GM10266 (cell line): ENCODE results near the gene P4HTM.

ENCODE experiments used
- DNase-seq: peaks from one replicate; pipeline ENCODE4 v3.0.0; 2012; ENCODE audit errors: extremely low spot score
- TF ChIP-seq, protein P1 (sequence below): IDR thresholded peaks from 2 replicates; pipeline ENCODE4 v1.5.1; 2012; ENCODE audit warnings: mild to moderate bottlenecking, low read depth; ENCODE audit not compliant: control insufficient read depth, insufficient read depth; ENCODE audit errors: missing control alignments

The P4HTM gene

DNA sequence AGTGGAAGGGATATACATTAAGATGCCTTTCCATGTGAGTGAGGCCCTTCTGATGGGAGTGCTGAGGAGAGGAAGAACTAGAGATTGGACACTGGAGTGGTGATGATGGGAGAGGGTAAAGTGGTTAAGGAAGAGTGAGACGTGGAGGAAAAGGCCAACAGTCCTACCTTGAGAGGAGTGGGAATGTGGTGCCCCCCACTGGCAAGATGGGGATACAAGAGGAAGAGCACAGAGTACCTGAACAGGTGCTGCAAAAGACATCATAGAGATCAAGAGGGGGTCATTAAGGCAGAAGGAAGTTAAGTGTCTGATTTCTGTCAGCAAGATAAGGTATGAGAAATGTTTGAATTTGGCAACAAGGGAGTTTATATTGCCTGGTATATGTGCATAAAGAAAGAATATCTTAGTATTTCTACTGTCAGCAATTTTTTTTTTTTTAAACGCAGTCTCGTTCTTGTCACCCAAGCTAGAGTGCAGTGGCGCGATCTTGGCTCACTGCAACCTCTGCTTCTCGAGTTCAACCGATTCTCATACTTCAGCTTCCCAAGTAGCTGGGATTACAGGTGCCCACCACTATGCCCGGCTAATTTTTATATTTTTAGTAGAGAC is 37.4 kb upstream of the P4HTM start:
- TF ChIP-seq, protein P1, sequence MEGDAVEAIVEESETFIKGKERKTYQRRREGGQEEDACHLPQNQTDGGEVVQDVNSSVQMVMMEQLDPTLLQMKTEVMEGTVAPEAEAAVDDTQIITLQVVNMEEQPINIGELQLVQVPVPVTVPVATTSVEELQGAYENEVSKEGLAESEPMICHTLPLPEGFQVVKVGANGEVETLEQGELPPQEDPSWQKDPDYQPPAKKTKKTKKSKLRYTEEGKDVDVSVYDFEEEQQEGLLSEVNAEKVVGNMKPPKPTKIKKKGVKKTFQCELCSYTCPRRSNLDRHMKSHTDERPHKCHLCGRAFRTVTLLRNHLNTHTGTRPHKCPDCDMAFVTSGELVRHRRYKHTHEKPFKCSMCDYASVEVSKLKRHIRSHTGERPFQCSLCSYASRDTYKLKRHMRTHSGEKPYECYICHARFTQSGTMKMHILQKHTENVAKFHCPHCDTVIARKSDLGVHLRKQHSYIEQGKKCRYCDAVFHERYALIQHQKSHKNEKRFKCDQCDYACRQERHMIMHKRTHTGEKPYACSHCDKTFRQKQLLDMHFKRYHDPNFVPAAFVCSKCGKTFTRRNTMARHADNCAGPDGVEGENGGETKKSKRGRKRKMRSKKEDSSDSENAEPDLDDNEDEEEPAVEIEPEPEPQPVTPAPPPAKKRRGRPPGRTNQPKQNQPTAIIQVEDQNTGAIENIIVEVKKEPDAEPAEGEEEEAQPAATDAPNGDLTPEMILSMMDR, result peak; percentile 63
- DNase-seq, result peak; percentile 30

DNA sequence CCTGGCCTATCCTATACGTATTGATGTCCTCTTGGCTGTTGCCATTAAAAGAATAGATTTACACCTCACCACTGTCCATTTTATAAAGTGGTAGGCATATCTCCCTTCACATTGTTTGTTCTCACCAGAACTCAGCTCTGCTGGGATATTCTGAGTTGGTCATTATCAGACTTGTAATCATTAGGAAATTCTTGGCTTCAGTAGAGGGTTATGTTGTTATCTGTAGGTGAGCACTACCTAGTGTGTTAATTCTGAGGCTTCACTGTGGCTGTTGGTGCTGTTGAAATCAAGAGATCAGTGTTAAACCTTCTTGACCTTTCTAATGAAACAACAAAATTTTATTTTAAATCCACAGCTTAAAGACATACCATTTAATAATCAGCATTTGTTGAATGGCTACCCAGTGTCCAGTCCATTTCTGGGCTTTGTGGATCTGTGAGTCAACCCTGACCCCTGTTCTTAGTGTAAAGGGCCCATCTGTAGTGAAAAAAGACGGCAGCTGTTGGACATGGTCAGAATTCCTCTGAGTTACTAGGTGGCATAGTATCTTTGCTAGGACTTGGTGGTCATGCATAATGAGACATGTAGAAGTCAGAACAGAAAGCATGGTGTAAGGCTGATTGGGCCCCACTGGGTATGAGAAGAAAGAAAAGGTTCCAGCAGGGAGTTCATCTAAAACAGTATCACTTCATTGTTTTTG is 32.9 kb upstream of the P4HTM start:
- TF ChIP-seq, protein P1, result no peak
- DNase-seq, result no peak

DNA sequence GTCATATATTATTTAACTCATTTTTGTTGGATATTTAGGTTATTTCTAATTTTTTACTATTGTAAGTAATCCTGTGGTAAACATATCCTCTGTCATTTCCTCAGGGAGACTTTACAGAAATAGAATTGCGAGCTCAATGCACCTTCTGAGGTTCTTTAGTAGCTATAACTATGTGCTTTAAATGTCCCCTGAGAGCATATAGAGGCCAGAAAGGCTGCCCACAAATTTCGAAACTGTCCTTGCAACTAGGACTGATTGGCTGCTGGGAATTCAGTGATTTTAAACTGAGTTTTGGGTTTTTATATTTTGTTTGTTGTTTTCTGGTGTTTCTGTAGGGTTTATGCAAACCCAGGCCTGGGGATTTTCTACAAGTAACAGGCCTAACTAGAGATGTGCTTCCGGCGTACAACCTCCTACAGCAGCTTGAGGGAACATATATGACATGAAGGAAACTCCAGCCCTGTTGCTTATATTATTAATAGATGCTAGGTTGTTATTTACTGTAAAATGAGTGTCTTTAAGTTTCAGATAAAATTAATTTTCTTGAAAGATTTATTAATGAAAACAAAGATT is 29.1 kb upstream of the P4HTM start:
- DNase-seq, result peak; percentile 22
- TF ChIP-seq, protein P1, result no peak

DNA sequence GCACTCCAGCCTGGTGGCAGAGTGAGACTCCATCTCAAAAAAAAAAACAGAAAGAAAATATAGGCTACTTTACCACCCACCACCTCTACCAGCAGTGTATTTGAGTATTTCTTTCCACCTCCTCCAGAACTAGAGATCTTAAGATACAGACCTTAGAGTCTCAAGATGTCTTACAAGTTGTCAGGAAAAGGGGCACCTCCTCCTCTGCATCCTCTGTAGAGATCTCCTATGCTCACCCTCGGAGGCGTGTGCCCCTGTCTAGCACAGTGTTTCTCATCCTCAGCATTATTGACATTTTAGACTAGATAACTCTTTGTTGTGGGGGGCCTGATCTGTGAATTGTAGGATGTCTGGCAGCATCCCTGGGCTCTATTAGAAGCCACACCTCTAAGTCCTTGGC is 27.7 kb upstream of the P4HTM start:
- no peak for DNase-seq

DNA sequence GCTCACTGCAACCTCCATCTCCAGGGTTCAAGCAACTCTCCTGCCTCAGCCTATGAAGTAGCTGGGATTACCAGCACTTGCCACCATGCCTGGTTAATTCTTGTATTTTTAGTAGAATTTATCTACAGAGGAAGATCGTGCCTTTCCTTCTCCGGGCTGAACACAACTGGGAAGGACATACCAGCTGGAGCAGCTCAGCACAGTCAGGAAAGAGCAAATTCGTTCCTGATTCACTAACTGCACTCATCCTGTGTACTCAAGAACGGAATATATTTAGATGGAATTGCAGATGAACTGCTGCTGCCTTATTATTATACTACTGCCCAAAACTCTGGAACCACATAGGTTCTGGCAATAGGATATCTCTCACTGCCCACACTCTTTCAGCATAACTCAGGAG is 27.1 kb upstream of the P4HTM start:
- DNase-seq, result no peak
- TF ChIP-seq, protein P1, result no peak

More for the DNA sequence above, 27.7 kb upstream of the P4HTM start:
- TF ChIP-seq, protein P1, result no peak

DNA sequence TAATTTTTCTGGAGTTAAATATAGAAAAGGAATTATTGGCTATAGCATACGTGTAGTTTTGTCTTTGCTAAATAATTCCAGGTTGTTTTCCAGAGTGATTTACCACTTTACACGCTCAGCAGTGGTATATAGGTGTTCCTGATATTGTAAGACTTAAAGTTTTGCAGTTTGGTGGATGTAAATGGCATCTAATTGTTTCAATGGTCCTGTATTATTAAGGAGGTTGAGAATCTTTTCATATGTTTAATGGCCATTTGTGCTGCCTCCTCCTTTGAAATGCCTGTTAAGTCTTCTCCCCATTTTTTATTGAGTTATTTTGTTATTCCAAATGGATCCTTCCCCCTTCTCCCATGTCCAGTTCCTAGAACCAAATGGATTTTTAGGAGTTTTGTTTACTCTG is 26.4 kb upstream of the P4HTM start:
- TF ChIP-seq, protein P1, result no peak
- no peak for DNase-seq

DNA sequence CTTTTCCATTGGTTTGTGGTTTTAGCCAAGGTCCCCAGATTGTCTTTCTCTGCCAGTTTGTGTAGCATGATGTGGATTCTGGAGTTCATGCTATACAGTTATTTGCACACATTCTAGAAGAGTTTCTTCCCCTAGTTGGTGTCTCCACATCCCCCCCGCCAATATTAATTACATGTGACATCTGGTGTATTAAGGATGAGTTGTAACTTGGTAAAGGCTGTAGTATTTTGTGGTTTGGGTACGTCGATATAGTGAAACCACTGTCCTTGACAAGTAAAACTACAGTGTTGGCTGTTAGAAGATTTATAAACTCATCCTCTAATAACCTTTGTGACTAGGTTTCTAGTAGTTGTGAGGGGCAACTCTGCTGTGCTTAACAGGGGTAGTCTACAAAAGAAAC is 23.7 kb upstream of the P4HTM start:
- no peak for DNase-seq
- TF ChIP-seq, protein P1, result no peak
